A673 (cell line): ENCODE data around the gene ACOT13. TPM values are rescaled to one million over a fixed set of nuclear protein-coding genes. Genes with fewer than 3 reads are reported as not detected.
"Not testable (repeated sequence)": the region's sequence is repeated elsewhere in the genome, so short reads cannot be mapped to it uniquely, and the experiment has no call there.

Experiments
- BruUV-seq: library from RNA; stranded (reverse); fragments of 400-500 nt; replicated peaks from 2 replicates; lab custom pipeline; 2021; lab: Mats Ljungman, UMichigan
- CTCF ChIA-PET: fragments of 300-600 bp; sonication (Branson Sonifier 250); formaldehyde crosslinking; loops from one replicate; lab custom pipeline; 2022; ENCODE audit warnings: antibody characterized with exemption; lab: Charles Lee
- POLR2A ChIA-PET: fragments of 300-600 bp; sonication (Branson Sonifier 250); formaldehyde crosslinking; loops from one replicate; lab custom pipeline; 2022; ENCODE audit warnings: antibody characterized with exemption; ENCODE audit not compliant: low non-redundant PET; lab: Charles Lee
- DNase-seq: peaks from one replicate; pipeline ENCODE4 v3.0.0-alpha.2; 2015; ENCODE audit warnings: low spot score
- H3K27ac ChIP-seq: fragments of 200-600 bp; sonication (generic); 2 replicates; pipeline ENCODE4 v1.5.1; 2016; ENCODE audit warnings: mixed run types, low read depth, mild to moderate bottlenecking, mixed read lengths, antibody characterized with exemption, low read length; ENCODE audit not compliant: poor library complexity, severe bottlenecking
- H3K27me3 ChIP-seq: fragments of 200-600 bp; sonication (generic); replicated peaks from 2 replicates; pipeline ENCODE4 v1.6.1; 2017; ENCODE audit warnings: mixed run types, low read depth, mild to moderate bottlenecking, mixed read lengths, antibody characterized with exemption, low read length; ENCODE audit not compliant: insufficient read depth, poor library complexity
- H3K36me3 ChIP-seq: fragments of 200-600 bp; sonication (generic); 2 replicates; pipeline ENCODE4 v1.6.1; 2016; ENCODE audit warnings: mixed run types, mild to moderate bottlenecking, mixed read lengths, antibody characterized with exemption, low read length; ENCODE audit not compliant: insufficient read depth, poor library complexity, severe bottlenecking
- H3K4me1 ChIP-seq: fragments of 200-600 bp; sonication (generic); 2 replicates; pipeline ENCODE4 v1.6.1; 2017; ENCODE audit warnings: mixed run types, mild to moderate bottlenecking, mixed read lengths, antibody characterized with exemption, low read length; ENCODE audit not compliant: insufficient read depth, poor library complexity, severe bottlenecking
- H3K4me3 ChIP-seq: fragments of 200-600 bp; sonication (generic); 2 replicates; pipeline ENCODE4 v1.5.1; 2016; ENCODE audit warnings: low read depth, mixed run types, mild to moderate bottlenecking, mixed read lengths, low read length; ENCODE audit not compliant: poor library complexity, severe bottlenecking
- H3K9me3 ChIP-seq: fragments of 200-600 bp; sonication (generic); 2 replicates; pipeline ENCODE4 v1.6.1; 2016; ENCODE audit warnings: mixed run types, low read depth, mild to moderate bottlenecking, mixed read lengths, antibody characterized with exemption, low read length; ENCODE audit not compliant: poor library complexity, severe bottlenecking
- EZH2 ChIP-seq: fragments of 200-600 bp; sonication (generic); IDR thresholded peaks from 2 replicates; pipeline ENCODE4 v1.6.1; 2017; ENCODE audit warnings: borderline replicate concordance, low read depth, mild to moderate bottlenecking, mixed read lengths, antibody characterized with exemption, low read length; ENCODE audit not compliant: poor library complexity, severe bottlenecking
- intact Hi-C: fragments of 100-400 bp; cut with micrococcal nuclease; formaldehyde crosslinking; loops from one replicate; pipeline ENCODE4 v1.10.0; 2022; ENCODE audit not compliant: unreplicated experiment
- total RNA-seq: library from RNA; stranded (reverse); gene quantifications from 2 replicates; pipeline ENCODE4 v1.2.3, GENCODE V29; 2021
- TF ChIP-seq, protein P1 (sequence below): fragments of 300-800, 200-600 bp; sonication (generic); conservative IDR thresholded peaks from 2 replicates; pipeline ENCODE4 v1.5.1; 2017; ENCODE audit warnings: low read depth, mild to moderate bottlenecking, antibody characterized with exemption, low read length, moderate library complexity, mixed read lengths

Gene ACOT13
- total RNA-seq, 1 experiment from 2014 or later, result 31.2 TPM

DNA sequence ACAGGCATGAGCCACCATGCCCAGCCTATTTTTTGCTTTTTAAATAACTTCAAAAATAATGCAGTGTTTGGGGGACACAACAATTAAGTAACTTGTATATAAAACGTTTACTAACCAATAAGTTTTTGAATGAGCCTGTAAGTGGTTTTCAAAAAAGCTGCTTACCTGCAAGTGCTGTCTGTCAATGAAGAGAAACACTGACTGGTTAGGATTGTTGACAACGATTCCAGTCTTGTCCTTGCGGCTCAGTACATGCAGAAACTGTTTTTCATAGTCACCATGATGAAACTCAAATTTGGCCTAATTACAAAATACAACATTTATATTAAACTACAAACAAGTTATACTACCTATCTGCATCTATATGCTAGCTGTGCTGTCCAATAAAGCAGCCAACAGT, 41.7 kb downstream of the ACOT13 start:
- no peaks in the 10 kb centered on the region for H3K9me3 ChIP-seq
- intact Hi-C loops, result no loop called here
- H3K36me3 ChIP-seq, result peaks cover 98% of the 10 kb centered on the region
- no peaks in the 10 kb centered on the region for H3K27me3 ChIP-seq
- no TSS peak for BruUV-seq
- ChIA-PET CTCF (no interaction called here), POLR2A (interaction anchor here (0.6 kb wide), 1 partner anchor 52 kb away, joined by 3 read pairs; no protein-coding TSS in a partner anchor)
- H3K27ac ChIP-seq, result no peak overlapping the region
- H3K4me1 ChIP-seq, result no peaks in the 10 kb centered on the region
- TF ChIP-seq, protein P1, sequence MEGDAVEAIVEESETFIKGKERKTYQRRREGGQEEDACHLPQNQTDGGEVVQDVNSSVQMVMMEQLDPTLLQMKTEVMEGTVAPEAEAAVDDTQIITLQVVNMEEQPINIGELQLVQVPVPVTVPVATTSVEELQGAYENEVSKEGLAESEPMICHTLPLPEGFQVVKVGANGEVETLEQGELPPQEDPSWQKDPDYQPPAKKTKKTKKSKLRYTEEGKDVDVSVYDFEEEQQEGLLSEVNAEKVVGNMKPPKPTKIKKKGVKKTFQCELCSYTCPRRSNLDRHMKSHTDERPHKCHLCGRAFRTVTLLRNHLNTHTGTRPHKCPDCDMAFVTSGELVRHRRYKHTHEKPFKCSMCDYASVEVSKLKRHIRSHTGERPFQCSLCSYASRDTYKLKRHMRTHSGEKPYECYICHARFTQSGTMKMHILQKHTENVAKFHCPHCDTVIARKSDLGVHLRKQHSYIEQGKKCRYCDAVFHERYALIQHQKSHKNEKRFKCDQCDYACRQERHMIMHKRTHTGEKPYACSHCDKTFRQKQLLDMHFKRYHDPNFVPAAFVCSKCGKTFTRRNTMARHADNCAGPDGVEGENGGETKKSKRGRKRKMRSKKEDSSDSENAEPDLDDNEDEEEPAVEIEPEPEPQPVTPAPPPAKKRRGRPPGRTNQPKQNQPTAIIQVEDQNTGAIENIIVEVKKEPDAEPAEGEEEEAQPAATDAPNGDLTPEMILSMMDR, result no peak
- no peak for TF ChIP-seq EZH2
- DNase-seq, result no peak
- H3K4me3 ChIP-seq, result no peak overlapping the region

DNA sequence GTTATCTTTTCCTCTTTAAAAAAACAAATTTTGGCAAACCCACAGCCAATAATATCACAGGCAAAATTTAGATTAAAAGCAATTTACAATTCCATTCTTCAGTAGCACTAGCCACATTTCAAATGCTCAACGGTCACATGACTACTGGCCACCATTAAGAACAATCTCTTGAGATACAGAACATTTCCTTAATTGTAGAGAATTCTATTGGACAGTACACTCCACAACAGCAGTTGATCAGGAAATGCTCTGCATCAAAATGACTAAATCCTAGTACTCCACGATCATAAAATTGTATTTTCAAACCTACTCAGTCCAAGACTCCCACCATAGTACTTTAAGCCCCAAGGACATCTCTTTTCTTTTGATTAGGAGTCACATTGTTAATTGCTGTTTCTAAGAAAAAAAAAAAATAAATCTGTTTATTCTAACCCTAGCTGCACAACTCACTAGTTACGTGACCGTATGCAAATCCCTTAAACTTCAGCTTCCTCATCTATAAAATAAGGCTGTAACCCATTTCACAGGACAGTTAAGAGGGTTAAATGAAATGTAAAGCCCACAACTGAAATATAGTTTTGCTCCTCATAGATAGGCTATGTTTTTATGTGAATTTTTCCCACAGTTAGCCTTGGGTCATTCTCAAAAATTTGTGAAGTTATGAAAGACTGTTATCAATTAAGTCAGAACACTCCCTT, 42.3 kb downstream of the ACOT13 start:
- DNase-seq, result no peak
- no peaks in the 10 kb centered on the region for H3K9me3 ChIP-seq
- no peak for TF ChIP-seq EZH2
- TF ChIP-seq, protein P1, result no peak
- intact Hi-C loops, result no loop called here
- no TSS peak for BruUV-seq
- no peaks in the 10 kb centered on the region for H3K4me1 ChIP-seq
- ChIA-PET CTCF (no interaction called here), POLR2A (interaction anchor here (0.7 kb wide), 1 partner anchor 692 kb away, joined by 4 read pairs; no protein-coding TSS in a partner anchor)
- no peaks in the 10 kb centered on the region for H3K27me3 ChIP-seq
- H3K27ac ChIP-seq, result no peak overlapping the region
- H3K36me3 ChIP-seq, result peaks cover 100% of the 10 kb centered on the region
- H3K4me3 ChIP-seq, result no peak overlapping the region

DNA sequence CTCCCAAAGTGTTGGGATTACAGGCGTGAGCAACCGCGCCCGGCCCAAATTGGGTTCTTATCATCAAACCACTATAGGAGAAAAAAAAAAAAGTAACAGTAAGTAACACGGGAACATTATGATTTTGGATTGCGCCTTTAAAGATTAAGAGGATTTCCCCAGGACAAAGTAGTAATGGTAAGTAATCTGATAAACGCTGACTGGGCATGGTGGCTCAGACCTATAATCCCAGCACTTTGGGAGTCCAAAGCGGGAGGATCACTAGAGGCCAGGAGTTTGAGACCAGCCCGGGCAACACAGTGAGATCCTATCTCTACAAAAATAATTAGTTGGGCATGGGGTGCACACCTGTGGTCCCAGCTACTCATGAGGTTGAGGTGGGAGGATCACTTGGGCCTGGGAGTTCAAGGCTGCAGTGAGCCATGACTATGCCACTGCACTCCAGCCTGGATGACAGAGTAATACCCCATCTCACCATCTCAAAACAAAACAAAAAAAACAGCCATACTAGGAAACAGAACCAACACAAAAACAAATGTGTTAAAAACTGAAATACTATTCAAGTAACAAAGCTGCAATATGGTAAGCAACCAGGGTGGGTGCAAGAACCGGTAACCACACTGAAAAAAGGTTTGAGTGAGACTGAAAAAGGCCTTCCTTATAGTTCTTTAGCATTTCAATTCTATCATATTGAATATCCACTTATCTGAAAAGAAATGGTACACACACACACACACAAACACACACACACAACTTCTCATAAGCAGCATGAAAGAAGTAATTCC, 43.8 kb downstream of the ACOT13 start:
- TF ChIP-seq, protein P1, result no peak
- TF ChIP-seq EZH2, result no peak
- no TSS peak for BruUV-seq
- POLR2A ChIA-PET, result no interaction called here
- DNase-seq, result no peak
- H3K27ac ChIP-seq, result no peak overlapping the region
- intact Hi-C loops, result no loop called here
- CTCF ChIA-PET, result no interaction called here
- H3K4me3 ChIP-seq, result no peak overlapping the region
- H3K27me3 ChIP-seq, result no peaks in the 10 kb centered on the region
- H3K4me1 ChIP-seq, result no peaks in the 10 kb centered on the region
- H3K9me3 ChIP-seq, result no peaks in the 10 kb centered on the region
- H3K36me3 ChIP-seq, result peaks cover 100% of the 10 kb centered on the region

DNA sequence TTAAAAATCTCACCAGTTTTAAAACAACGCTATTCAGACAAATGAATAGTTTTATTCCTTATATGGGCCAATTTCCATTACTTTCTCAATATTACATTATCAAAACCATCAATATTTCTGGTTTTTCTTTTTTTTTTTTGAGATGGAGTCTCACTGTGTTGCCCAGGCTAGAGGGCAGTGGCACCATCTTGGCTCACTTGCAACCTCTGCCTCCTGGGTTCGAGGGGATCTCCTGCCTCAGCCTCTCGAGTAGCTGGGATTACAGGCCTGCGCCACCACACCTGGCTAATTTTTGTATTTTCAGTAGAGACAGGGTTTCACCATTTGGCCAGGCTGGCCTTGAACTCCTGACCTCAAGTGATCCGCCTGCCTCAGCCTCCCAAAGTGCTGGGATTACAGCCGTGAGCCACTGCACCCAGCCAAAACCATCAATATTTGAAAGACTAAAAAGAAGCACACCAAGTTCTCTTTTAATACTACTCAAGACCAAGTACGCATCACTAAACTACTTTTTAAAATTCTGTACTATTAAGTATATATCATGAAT, 49.8 kb downstream of the ACOT13 start:
- DNase-seq, H3K9me3 ChIP-seq, POLR2A ChIA-PET, H3K27ac ChIP-seq, H3K4me1 ChIP-seq, intact Hi-C loops, CTCF ChIA-PET, H3K27me3 ChIP-seq, BruUV-seq: not testable (repeated sequence)
- Histone ChIP-seq H3K36me3 (peaks cover 55% of the 10 kb centered on the region), H3K4me3 (peak overlapping the region; percentile 81)
